ENCODE results near the gene FARP1.

Gene FARP1

DNA sequence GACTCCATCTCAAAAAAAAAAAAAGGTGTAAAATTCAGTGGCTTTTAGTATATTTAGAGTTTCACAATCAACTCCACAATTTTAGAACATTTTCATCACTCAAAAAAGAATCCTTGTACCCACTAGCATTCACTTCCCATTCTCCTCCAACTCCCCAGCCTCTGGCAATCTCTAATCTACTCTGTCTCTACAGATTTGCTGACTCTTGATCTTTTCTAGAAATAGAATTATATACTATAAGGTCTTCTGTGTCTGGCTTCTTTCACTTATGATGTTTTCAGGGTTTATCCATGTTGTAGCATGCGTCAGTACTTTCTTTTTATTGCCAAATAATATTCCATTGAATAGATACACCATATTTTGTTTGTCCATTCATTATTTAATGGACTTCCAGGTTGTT is 8.0 kb upstream of the FARP1 start:
- no peak for DNase-seq

DNA sequence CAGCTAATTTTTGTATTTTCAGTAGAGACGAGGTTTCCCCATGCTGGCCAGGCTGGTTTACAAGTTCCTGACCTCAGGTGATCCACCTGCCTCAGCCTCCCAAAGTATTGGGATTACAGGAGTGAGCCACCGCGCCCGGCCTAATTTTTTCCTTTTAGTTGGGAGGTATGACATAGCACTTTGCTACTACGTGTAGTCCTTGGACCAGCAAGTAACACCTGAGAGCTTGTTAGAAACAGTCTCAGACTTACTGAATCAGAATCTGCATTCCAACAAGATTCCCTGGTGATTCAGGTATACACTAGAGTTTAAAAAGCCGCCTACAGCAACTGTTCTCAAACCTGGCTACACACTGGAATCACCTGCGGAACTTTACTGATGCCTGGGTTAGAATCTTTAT is 1.8 kb upstream of the FARP1 start:
- DNase-seq: no peak

DNA sequence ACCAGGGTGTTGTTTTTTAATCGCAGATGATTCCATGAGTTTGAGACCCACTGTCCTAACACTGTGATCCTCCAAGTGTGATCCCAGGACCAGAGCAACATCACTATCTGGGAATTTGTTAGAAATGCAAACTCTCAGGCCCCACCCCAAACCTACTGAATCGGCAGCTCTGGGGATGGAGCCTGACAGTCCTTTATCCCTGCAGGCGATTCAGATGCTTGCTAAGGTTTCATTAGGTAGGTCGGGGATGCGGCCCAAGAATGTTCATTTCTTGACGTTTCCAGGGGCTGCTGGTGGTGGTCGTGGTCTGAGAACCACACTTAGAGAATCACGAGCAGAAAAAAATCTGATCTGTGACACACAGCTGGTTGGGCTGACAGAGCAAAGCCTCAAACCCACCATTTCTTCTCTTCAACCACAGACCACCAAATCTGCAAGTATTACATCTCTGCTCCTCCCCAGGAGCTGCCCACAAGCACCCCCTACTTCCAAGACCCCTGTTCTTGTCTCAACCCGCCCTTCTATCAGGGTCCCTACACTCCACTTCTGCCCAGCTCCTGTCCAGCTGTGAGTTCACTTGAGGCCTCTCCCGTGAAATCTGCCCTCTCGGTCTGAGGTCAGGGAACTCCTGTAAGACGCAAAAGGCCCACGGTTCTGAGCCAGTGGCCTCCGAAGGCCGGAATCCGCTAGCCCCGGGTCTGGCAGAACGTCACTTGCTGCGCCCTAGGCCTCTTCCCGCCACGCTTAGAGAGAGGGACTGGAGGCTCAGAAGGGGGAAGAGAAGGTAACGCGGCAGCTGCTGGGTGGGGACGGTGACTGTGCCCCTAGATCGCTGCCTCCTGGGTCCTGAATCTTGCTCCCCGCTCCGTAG is 1.1 kb upstream of the FARP1 start:
- DNase-seq: no peak

DNA sequence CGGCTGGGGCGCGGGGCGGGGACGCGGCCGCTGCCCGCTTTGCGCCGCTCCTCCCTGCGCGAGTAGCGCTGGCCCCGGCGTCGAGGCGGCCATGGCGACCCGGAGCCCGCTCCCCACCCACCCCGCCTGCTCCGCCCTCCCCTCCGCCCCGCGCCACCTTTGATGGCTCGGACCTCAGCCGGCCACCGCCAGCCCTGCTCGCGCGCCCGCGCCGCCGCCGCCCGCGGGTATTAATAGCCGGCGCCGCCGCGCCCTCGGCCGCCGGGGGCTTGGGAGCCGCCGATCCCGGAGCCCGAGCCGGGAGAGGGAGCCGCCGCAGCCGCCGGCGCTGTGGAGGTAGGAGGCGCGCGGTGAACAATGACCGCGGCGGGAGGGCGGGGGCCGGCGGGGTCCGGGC is 261 bp downstream of the FARP1 start:
- DNase-seq: no peak

DNA sequence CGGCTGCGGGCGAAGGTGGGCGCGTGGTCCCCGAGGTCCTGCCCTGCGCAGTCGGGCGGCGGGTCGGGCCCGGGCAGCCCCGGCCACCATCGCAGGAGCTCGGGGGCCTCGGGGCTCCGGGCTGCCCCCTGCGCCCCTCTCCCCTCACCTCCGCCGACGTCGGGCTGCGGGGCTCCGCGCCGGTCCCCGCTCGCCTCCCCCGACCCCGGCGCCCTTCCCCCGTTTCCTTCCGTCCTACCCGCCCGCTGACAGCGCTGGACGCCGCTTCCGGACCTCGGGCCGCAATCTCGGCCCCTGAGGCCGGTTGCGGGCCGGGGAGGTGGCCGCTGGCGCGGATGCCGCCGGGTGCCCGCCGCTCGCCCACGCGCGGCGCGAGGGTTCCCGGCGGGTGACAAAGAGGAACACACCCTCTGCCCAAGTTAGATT is 720 bp downstream of the FARP1 start:
- DNase-seq: no peak

DNA sequence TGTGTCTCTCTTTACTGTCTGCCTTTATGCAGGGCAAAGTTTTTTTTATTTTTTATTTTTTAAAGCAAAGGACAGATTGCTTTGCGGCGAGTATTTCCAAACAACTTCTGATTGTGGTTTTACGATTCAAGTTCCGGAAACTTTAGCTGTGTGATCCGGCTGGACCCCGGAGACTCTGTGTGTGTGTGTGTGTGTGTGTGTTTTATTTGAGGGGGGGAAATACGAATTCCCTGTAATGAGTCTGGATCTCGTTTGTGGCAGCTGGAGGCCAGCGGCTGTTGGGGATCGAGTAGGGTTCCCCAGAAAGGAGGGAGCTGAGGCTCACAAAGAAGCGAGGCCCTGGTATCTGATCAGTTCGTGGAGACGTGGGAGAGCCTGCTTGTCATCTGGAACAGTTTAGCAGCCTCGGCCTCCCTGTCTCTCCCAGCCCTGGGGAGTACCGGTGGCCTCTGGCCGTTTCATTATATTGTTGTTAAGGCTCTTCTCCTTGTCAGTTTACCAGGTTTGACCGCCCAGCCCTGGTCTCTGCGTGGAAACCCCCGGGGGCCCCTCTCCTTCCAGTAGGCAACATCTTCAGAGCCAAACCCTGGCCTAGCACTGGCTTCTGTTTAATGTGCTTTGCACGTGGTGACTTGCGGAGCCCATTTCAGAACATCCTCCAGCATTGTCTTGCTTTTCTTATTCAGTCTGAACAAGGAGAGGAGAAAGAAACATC is 1.3 kb downstream of the FARP1 start:
- DNase-seq: no peak

DNA sequence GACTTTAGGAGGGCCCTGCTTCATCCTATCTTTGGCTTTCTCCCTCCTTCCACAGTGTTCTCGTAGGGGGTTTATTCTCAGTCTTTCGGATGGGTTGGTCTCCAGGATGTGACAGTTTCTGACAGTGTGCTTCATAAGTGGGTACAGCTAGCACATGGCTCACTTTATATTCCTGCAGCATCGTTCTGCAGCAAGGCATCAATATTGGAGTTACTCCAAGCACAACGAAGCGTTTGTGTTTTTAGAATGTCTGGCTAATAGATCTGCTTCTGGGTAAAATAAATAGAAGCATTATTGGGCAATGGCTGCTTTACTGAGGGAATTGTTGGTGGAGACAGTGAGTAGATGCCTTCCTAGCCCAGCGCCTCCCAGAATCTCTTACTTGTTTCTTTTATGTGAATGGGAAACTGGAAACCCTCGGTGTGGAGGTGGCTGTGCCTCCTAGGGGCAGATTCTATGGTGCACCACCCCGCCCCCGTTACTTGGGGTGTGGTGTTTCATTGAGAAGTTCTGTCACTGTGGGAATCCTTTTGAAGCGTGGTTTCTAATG is 2.0 kb downstream of the FARP1 start:
- no peak for DNase-seq

DNA sequence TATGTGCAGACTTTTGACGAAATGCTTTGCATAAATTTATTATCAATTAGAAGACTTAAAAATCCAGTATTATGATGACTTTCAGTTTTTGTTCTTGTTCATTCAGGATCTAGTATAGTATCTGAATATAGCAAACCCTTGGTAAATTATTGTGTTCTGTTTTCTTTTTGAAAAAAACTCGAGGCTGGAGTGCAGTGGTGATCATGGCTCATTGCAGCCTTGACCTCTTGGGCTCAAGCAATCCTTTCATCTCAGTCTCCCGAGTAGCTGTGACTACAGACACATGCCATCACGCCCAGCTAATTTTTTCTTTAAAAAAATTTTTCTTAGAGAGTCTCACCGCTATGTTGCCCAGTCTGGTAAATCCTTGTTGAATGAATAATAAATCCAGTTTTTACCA is 4.6 kb downstream of the FARP1 start:
- DNase-seq: no peak

DNA sequence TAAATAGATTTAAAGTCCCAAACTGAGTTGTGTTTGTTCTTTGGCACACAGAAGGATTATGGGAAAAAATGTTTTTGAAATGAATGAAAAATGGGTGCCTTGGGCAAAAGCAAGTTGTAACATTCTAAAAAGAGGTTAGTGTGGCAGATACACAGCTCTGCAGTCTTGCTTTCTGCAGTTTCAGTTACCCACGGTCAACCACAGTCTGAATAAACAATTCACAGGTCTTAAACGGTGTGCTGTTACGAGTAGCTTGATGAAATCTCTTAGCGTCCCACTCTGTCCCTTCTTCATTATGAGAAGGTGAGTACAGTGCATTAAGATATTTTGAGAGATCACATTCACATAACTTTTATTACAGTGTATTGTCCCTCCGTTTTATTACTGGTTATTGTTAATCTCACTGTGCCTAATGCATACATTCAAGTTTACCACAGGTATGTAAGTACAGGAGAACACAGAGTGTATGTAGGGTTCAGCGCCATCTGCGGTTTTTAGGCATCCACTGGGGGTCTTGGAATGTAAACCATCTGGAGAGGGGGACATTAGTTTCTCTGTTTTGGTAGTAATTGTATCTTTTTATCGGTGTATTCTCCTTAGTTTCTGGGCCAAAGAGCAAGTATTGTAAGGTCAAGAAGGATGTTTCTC is 8.1 kb downstream of the FARP1 start:
- DNase-seq: no peak

DNA sequence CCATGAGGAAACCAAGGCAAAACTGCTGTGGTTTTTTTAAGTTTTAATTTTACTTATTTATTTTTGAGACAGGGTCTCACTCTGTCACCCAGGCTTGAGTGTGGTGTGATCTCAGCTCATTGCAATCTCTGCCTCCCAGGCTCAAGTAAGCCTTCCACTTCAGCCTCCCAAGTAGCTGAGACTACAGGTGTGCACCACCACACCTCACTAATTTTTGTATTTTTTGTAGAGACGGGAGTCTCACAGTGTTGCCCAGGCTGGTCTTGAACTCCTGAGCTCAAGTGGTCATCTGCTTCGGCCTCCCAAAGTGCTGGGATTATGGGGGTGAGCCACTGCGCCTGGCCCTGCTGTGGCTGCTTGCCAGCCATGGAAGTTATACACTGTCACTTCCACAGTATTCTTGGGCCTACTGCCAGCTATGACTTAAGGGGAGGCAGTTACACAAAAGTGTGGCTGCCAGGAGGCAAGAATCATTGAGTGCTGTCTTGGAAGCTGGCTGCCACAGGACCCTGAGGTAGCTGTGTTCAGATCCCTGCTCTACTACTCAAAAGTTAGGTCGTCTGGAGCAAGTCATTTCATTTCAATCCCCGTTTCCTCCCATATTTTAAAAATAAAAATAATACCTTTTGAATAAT is 12.7 kb downstream of the FARP1 start:
- no peak for DNase-seq

DNA sequence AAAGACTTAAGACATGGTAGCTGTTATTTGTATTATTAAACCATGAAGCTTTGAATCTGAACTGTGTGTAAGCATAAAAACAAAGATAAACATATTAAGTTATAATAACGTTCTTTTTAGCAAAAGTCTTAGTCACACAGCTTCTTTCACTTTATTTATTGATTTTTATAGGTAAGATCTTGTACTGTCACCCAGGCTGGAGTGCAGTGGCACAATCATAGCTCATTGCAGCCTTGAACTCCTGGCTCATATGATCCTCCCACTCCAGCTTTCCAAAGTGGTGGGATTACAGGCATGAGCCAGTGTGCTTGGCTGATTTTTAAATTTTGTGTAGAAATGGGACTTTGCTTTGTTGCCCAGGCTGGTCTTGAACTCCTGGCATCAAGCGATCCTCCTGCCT is 13.4 kb downstream of the FARP1 start:
- no peak for DNase-seq

DNA sequence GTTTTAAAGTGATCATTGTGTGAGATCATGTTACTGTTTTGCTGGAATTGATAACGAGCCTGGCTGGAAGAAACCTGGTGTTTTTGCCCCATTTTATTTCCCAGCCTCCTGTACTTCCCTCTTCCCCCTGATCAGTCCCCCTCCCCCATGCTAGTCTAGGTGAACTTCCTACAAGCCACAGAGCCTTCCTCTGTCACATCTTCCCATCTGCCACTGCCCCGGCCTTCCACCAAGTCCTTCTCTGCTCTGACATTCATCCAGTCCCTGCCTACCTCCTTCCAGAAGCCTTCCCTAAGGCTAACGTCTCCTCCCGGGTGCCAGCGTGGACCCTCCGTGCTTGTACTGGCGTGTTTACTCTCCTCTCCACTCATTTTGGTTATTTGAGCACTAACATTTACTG is 14.3 kb downstream of the FARP1 start:
- no peak for DNase-seq

DNA sequence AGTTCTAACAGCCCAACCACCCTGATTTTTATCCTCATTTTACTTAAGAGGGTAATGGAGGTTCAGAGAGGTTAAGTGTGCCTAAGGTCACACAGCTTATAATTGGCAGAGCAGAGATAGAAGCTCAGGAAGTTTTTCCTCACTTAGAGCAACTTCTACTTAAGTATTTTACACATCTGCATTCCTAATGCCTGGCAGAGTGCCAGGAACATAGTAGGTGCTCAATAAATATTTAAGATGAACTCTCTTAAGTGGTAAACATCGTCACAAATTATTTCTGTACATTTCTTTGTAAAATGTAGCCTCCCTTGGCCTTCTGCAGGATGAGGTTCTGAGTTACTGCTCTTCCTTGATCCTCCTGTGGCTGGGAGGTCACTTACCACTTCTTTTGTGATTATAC is 14.7 kb downstream of the FARP1 start:
- no peak for DNase-seq

DNA sequence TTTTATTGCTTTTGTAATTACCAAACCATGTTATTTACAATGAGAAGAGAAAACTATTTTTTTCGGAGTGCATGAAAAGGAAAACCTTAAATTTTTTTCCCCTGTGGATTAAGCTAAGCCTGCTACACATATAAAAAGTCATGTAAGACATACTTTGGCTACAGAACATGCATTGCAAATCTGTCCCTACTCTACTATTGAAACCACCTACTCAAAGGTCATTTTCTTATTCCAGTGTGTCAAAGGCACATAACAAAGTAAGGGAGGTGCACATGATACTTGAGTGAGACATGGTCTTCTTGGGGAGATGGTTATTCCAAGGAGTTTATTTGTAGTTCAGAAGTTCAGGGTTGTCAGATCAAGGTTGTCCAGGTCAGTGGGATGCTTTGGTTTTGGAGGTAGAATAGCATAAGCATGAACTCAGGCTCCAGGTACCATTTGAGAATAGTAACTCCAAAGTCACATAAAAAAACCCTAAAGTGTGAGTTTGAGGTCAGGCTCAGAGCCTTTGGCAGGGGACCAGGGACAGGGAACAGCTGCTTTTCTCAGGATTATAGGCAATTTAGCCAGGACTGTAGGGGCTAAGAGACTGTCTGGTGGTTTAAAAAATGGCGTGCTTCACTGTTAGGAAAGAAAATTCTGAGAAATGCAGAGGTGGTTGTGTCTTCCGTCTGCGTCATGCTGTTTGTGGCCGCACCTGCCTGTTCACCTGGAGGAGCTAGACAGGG is 15.4 kb downstream of the FARP1 start:
- DNase-seq: no peak

DNA sequence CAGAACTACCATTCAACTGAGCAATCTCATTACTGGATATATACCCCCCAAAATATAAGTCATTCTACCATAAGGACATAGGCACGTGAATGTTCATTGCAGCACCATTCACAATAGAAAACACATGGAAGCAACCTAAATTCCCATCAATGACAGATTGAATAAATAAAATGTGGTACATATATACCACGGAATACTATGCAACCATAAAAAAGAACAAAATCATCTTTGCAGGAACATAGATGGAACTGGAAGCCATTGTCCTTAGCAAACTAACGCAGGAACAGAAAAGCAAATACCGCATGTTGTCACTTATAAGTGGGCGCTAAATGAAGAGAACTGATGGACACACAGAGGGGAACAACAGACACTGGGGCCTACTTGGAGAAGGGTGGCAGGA is 20.0 kb downstream of the FARP1 start:
- no peak for DNase-seq

DNA sequence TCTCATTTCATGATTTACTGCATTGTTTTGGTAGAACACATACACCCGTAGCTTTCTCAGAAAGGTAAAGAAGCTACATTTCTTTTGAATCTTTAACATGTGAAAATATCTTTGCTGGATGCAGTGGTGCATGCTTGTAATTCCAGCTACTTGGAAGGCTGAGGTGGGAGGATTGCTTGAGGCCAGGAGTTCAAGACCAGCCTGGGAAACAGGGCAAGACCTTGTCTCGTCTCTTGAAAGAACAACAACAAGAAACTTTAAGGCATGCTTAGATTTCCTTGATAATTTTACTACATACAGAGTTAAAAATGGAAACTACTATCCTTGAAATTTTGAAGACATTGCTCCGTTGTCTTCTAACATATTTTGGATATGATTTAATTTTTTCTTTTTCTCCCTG is 26.4 kb downstream of the FARP1 start:
- no peak for DNase-seq

DNA sequence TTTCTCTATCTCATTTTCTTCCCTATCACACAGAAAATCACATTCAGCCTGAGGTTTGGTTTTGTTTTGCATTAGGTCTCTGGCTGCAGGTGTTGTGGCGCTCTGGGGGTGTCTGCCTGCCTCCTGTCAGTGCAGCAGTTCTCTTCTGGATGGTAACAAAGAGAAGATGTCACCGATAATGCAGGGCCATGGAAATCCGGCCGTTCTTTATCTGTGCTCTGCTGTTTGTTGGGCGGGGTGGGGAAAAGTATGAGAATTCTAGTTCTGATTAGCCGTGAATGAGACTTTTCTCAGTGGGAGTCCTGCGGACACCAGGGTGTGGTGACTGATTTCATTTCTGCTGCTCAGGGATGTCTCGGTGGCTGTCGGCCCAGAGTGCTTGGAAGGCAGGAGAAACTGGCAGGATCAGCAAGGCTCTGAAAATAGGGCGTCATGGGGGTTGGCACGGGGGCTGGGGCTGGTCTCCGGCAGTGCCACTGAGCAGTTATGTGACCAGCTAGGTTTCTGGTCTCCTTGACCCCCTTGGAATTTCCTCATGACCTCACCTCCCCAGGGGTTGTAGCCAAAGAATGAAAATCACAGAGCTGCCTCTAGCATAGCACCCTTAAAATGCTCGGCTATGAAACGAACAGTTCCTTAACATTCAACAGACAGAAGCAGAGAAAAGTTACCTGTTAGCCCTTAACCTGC is 29.2 kb downstream of the FARP1 start:
- DNase-seq: no peak

DNA sequence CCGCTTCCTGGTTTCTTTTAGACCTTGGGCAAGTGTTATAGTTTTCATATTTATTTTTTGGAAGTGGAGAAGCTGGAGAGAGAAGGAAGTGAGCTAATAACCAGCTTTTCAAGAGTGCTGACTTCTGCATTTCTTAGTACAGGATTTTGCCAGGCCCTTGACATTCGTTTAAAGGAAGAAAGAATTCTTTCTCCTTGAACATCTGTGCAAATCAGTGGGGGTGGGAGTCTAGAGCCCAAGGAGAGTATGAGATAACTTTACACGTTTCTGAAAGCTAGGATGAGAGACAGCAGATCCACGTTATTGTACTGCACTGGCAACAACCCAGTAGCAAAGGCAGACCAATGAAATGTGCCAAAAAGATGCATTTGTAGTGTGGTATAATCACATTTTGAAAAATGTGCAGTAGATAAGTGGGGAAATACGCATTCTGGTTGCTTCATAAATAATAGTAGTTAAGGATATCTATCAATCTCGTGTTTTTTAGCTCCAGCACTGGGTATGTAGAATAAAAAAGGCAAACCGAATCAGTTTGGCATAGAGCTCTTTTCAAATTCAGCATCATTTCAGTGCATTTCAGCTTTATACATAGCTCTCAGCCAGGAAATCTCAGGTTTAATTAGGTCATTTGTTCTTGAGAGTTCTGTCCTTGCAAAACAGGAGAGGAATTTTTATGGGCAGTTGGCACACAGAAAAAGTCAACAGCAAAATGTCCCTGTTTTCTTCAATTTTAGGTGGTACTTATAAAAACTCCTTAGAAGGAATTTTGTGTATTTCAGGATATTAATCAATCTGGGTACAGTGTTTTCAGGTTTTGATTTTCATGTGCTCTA is 29.9 kb downstream of the FARP1 start:
- no peak for DNase-seq

DNA sequence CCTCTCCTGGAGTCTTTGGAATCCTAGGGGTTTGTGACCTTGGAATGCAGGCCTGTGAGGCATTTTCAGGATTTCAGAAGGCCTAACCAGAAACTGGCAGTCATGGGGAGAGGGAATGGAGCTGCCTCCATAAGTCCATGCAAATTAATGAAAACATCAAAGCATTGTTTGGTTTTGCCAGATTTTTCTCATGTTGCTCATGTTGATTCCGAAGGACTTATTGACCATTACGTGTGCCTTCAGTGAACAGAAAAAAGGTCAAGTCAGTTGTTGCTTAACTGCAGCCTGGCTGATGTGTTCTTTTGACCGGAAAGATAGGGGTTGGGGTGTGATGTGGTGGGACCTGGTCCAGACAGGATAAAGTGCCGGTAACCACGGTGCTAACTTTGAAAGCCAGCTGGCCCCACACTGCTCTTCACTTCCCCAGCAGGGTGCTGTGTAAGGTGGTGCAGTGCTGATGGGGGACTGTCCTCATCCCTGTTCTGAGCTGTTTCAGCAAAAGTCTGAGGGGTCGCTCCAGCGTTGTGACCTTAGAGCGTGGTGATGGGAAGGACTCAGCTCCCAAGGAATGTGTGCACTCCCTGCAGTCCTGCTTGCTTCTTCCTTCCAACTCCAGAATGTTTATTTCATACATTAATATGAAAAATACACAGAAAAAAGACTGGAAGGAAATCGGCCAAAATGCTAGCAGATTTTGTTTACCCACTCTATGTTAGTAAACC is 30.7 kb downstream of the FARP1 start:
- DNase-seq: no peak

DNA sequence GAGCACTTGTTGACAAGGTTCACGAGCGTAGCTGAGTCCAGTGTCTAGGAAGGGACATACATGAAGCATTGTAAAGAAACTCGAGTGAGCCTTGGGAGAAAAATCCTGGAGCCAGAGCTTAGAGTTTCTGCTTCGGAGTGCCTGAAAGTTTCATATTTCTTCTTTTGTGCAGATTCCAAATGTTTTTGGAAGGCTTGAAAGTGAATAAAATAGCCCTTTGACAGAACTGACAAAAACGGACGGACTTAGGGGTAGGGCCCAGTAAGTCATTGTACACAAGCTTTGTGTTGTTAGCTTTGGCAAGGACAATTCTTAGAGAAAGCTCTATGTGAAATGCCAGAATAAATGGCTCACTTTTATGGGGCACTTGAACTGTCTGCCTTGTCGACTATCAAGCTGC is 31.4 kb downstream of the FARP1 start:
- no peak for DNase-seq

Data from GOT3 (cell line).